Dedifferentiated amniotic fluid mesenchymal stem cell (primary cell): Measurements from ENCODE around the gene RASL10B.

Experiments used
- DNase-seq: peaks from one replicate; pipeline ENCODE4 v3.0.0-alpha.2; 2016; ENCODE audit errors: extremely low spot score

RASL10B gene

GRCh38 chr17:35765086-35765710 lies 33.8 kb downstream of the RASL10B start:
- DNase-seq = no peak

DNA sequence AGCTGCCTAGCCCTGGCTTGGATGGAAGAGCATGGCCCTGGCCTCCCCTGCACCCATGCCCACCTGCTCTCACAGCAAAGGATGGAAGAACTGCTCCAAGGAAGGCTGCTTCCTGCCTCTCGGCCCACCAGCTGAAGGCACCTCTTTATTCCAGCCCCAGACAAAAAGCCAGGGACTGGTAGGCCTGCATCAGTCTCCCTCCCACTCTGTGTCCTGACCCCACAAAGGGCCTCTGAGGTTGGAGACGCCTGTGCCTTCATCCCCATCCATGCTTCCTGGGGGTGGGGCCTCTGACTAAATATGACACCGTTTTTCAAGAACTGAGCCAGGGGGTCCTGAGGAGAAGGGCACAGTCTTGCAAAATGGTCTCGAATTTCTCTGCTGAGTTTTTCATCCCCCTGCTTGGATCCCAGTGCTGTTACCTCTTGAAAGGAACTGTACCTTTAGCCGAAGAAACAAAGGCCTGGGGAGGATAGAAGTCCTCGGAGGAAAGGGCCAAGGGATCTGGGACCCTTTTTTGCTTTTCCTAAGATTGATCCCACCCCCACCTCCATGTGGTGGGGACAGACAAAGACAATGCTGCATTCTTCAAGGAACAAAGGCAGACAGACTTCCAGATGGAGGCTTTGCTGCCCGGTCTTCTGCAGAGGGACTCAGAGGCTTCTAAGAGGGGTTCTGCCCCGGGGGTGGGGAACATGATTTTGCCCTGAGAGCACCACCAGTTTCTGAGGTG lies 34.5 kb downstream of the RASL10B start:
- no peak for DNase-seq

DNA sequence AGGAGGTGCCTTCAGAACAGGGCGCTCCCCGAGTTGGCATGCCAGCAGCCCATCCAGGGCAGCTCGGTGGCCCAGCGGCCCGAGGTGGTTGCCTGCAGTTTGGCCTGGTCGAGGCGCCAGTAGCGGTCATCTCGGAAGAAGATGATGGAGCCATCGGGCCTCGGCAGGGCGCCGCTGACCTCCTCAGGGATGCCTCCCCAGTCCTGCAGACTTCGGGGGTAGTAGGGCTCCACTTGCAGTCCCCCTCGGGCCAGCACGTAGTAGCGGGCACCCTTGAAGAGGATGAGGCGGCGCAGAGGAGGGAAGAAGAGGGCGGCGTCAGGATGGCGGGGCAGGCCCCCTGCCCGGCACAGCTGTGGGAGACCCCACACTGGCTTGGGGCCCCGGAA lies 35.0 kb downstream of the RASL10B start:
- no peak for DNase-seq

GRCh38 chr17:35766903-35767510 lies 35.6 kb downstream of the RASL10B start:
- peak; percentile 53 for DNase-seq

DNA sequence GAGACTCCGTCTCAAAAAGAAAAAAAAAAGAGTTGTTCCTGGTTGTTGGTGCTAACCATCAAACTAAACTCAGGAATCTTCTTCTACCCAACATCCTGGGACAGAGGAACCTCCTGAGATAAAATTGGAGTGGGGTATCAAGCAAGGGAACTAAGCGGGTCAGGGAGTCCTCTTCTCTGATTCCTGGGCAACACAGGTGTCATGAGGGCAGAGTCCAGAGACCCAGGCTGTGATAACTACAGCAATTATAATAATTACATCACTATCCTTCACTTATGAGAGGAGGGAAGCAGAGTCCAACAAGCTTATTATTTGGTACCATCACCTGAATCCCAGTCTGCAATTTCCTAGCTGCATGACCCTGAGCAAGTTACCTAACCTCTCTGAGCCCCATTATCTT lies 37.4 kb downstream of the RASL10B start:
- DNase-seq = no peak

DNA sequence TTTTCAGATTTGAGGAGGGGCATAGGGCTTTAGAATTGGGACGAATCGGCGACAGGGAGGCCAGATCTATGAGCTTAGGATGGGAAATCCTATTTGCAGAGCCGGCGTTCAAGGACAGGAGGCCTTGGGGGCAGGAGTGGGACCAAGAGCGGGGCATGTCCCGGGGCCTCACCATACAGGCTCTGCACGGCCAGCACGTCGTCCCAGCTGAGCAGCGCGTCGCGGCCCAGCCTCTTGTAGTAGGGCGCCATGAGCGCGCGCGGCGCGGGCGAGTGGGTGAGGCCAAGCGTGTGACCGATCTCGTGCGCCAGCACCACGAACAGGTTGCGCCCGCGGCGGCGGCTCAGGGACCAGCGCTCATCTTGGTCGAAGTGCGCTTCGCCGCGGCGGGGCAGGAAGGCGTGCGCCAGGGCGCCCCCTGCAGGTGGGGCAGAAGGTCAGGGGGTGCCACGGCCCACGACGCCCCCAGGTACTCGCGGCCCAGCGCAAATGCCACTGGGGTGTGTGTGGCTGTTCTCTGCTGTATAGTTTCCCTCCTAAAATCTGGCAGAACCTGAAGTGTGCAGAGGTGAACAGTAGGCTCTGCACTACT lies 38.6 kb downstream of the RASL10B start:
- DNase-seq = no peak

DNA sequence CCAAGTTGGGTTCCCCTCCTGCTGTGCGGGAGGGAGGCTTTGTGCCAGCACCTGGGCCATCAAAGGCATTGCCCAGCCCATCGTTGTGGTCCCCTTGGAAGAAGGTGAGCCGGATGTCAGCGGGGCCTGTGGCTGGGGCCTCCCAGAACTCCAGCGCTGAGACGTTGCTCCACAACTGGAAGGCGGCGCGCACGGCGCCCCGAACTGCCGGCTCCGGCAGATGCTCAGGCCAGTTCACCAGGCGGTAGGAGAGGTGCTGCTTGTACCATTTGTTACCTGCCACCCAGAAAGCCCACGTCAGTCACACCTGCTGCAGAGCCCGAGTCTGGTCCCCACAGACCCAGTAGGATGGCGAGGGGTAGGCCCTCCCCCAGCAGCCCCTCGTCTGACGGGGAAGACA lies 41.7 kb downstream of the RASL10B start:
- no peak for DNase-seq

GRCh38 chr17:35773679-35774425 lies 42.4 kb downstream of the RASL10B start:
- DNase-seq = no peak

DNA sequence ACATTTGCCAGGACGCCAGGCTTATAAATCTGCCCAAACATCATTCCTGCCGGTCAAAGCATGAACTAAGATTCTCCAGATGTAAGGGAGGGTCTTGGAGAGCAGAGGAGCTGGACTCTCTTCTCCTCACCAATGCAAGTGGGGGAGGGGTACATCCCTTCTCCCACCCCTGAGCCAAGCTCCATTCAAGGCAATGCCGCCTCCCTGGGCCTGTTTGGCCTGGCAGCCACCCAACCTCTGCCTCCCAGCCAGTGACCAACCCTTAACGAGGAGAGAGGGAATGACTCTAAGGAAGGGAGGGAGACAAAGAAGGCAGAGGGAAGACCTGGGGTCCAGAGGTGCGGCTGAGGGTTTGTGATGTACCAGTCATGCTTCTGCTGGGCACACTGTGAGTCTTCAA lies 43.1 kb downstream of the RASL10B start:
- DNase-seq = peak; percentile 28

DNA sequence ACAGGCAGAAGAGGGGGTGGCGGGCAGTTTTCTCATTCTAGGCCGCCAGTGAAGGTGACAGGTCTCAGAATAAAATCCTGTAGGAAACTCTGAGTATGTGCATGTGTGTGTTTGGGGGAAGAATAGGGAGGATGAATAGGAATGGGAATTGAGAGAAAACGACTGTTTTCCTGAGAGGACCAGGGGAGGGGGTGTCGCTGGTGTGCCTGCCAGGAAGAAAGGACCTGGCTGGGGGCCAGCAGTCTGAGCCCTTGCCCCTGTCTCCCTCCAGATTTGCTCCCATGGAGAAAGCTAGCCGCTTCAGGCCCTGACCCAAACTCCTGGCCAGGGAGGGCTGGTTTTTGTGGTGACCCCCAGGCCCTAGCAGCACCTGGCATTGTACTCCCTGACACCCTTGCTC lies 43.6 kb downstream of the RASL10B start:
- DNase-seq = no peak

- no peak for DNase-seq
Measured at GRCh38 chr17:35775583-35775982, 44.1 kb downstream of the RASL10B start.

- DNase-seq = no peak
Measured at GRCh38 chr17:35778641-35779196, 47.3 kb downstream of the RASL10B start.

DNA sequence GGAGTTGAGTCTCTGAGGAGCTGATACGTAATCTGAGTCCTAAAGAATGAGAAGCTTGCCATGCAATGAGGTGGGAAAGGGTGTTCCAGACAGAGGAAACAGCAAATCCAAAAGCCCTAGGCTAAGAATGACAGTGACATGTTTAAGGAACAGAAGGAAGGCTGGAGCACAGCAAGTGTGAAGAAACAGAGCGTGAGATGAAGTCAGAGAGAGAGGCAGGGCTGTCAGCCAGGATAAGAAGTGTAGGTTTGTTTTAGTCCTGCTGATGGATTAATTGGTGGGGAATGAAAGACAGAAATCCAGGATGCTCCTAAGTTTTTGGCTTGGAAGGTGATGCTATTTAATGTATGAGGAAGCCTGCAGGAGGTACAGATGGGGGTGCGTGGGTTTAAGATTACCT lies 49.5 kb downstream of the RASL10B start:
- no peak for DNase-seq

- DNase-seq = no peak
Measured at GRCh38 chr17:35784895-35785294, 53.5 kb downstream of the RASL10B start.

- no peak for DNase-seq
Measured at GRCh38 chr17:35786941-35787432, 55.5 kb downstream of the RASL10B start.

DNA sequence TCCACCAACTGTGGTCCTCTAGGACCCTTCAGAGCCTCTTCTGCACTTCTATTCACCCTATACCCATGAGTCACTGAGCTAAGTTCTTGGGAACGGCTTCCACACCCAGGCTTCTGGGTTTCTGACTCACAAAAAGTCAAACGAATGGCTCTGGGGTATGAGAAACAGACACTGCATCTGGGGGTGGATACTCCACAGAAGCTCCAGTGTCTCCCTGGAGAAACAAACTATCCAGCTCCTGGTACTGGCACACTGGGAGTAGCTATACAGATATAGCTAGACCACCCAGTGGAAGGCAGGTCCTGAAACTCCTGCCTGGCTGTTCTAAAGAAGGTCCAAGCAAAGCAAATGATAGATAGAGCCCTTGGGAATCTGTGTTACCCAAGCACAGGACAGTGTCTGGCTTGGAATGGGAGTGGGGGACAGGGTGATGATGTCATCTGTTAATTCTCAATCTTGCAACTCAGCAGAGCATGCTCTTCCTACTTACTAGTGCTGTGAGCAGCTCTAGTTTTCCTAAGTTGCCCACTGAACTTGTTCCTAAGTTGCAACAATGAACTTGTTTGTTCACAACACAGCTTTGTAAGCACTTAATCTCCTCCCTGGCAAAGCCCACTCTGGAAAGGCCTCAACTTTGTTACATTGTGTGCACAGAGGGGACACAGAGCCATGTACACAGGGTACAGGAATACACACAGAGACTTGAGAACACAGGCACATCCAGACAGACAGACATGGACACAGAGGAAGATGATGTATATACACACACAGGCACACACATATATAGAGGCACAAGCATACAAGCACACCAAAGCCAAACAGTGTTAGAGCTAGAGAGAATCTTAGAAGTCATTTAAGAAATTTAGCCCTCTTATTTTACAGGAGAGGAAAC lies 57.3 kb downstream of the RASL10B start:
- DNase-seq = peak; percentile 83

- DNase-seq = no peak
Measured at GRCh38 chr17:35790841-35791240, 59.4 kb downstream of the RASL10B start.

- no peak for DNase-seq
Measured at GRCh38 chr17:35791681-35792350, 60.4 kb downstream of the RASL10B start.
